Natural killer cell (primary cell): ENCODE data around the gene PRSS38. TPM values are rescaled to one million over a fixed set of nuclear protein-coding genes. Genes with fewer than 3 reads are reported as not detected.

Source experiments
- ATAC-seq, 3 donors: fragments of 150-1000 bp in 2 of 3; fragments of 200-7000 bp in 1 of 3; cut with Tn5 transposase; 1 replicate in 1 of 3; 2 replicates in 2 of 3; pipeline ENCODE4 v1.10.0; 2021; ENCODE audit warnings: mild to moderate bottlenecking in 2 of 3, moderate library complexity in 2 of 3
- DNase-seq, 2 donors: peaks; one replicate each; pipeline versions ENCODE4 v3.0.0 to v3.0.0-alpha.2; 2013 to 2021; ENCODE audit warnings: mixed read lengths in 1 of 2
- H3K27ac ChIP-seq: one replicate; pipeline ENCODE4 v1.5.1; 2013; ENCODE audit warnings: mild to moderate bottlenecking, low read length
- H3K27me3 ChIP-seq: one replicate; pipeline ENCODE4 v1.6.1; 2013; ENCODE audit warnings: low read length; ENCODE audit not compliant: control insufficient read depth, insufficient read depth
- H3K36me3 ChIP-seq: one replicate; pipeline ENCODE4 v1.6.1; 2013; ENCODE audit warnings: low read length; ENCODE audit not compliant: control insufficient read depth, insufficient read depth
- H3K4me1 ChIP-seq: one replicate; pipeline ENCODE4 v1.6.1; 2013; ENCODE audit warnings: low read length; ENCODE audit not compliant: control insufficient read depth, insufficient read depth
- H3K4me3 ChIP-seq: one replicate; pipeline ENCODE4 v1.5.1; 2013; ENCODE audit warnings: low read length
- H3K9me3 ChIP-seq: one replicate; pipeline ENCODE4 v1.6.1; 2013; ENCODE audit warnings: low read length; ENCODE audit not compliant: control insufficient read depth, insufficient read depth
- H3K27ac Mint-ChIP-seq, 2 donors: one replicate each; pipeline ENCODE4 v1.8.0; 2022; ENCODE audit warnings: mild to moderate bottlenecking in 2 of 2, mixed read lengths in 2 of 2, moderate library complexity in 1 of 2
- H3K27me3 Mint-ChIP-seq, 2 donors: one replicate each; pipeline ENCODE4 v1.8.0; 2022; ENCODE audit warnings: low read depth in 2 of 2, mixed read lengths in 2 of 2
- H3K36me3 Mint-ChIP-seq: one replicate; pipeline ENCODE4 v1.8.0; 2022; ENCODE audit warnings: mixed read lengths
- H3K4me1 Mint-ChIP-seq, 2 donors: one replicate each; pipeline ENCODE4 v1.8.0; 2022; ENCODE audit warnings: mixed read lengths in 2 of 2
- H3K4me3 Mint-ChIP-seq: one replicate; pipeline ENCODE4 v1.8.0; 2022; ENCODE audit warnings: mild to moderate bottlenecking, moderate library complexity, mixed read lengths
- H3K9me3 Mint-ChIP-seq, 2 donors: one replicate each; pipeline ENCODE4 v1.8.0; 2022; ENCODE audit warnings: mixed read lengths in 2 of 2
- WGBS: methylation state at CpG from one replicate; pipeline ENCODE4 v1.1.7; 2013; ENCODE audit warnings: missing lambda C conversion rate; ENCODE audit not compliant: insufficient coverage; 5-methylcytosine and 5-hydroxymethylcytosine counted together
- intact Hi-C: fragments of 100-400 bp; cut with micrococcal nuclease; formaldehyde crosslinking; loops from one replicate; pipeline ENCODE4 v1.14.2; 2022
- total RNA-seq, 4 donors: library from RNA; stranded (reverse); fragments of 120-200 nt in 1 of 4; gene quantifications; one replicate each; pipeline versions ENCODE4 v1.2.3 to v1.2.4, GENCODE V29; 2013 to 2022
- TF ChIP-seq, protein P1 (sequence below): fragments of 200-600 bp; IDR thresholded peaks from one replicate; pipeline ENCODE4 v1.8.0; 2022; ENCODE audit warnings: antibody characterized with exemption

Gene PRSS38
- total RNA-seq, 3 donors from 2014 or later (not counting 1 experiment from before 2014, with no cell fraction given), result not detected

DNA sequence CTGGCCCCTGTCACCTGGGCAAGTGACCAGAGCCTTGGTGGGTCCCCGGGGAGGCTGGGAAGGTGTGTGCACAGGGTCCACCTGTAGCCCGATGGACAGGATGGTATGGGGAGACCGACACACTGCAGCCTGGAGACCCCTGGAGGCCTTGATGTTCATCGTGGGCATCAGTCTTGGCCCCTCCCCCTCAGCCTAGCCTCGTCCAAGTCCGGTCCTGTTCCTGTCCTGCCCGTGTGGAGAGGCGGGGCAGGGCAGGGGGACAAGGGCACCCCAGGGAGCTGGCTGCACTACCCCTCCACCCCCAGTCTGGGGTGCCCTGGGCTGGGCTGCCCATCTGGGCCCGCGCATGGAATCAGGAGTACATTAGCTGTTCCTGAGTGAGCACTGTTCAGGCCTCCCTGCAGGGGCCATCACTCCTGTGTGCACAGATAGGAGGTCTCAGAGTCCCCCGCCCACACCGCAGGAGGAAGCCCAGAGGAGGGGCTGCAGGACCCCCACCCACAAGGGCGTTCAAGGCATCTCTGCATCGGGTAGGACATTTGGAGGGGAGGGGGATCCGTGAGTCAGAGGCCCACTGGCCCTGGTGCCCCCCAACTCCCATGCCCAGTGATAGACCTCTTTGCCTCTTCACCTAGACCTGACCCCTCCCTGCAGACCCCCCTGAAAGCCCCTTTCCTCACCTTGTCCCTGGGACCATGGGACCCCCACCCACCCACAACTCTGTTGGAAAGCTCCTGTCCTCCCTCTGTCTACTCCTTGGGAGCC lies 69.1 kb downstream of the PRSS38 start:
- Histone ChIP-seq H3K4me3 (no peak overlapping the region), H3K9me3 (no peaks in the 10 kb centered on the region), H3K36me3 (no peaks in the 10 kb centered on the region), H3K4me1 (peaks cover 33% of the 10 kb centered on the region), H3K27ac (no peak overlapping the region), H3K27me3 (peaks cover 4% of the 10 kb centered on the region)
- H3K4me1 Mint-ChIP-seq, result peaks cover 7 to 13% of the 10 kb centered on the region in 2 donors
- H3K36me3 Mint-ChIP-seq, result no peaks in the 10 kb centered on the region
- peak in 1 of 2 donors; percentile 14 for DNase-seq
- H3K9me3 Mint-ChIP-seq, result no peaks in the 10 kb centered on the region
- H3K27me3 Mint-ChIP-seq, result peaks cover 6 to 14% of the 10 kb centered on the region in 2 donors
- 93% methylated on average over 14 of the region's 15 CpGs for WGBS
- intact Hi-C loops, result no loop called here
- ATAC-seq, result no peak
- TF ChIP-seq, protein P1, sequence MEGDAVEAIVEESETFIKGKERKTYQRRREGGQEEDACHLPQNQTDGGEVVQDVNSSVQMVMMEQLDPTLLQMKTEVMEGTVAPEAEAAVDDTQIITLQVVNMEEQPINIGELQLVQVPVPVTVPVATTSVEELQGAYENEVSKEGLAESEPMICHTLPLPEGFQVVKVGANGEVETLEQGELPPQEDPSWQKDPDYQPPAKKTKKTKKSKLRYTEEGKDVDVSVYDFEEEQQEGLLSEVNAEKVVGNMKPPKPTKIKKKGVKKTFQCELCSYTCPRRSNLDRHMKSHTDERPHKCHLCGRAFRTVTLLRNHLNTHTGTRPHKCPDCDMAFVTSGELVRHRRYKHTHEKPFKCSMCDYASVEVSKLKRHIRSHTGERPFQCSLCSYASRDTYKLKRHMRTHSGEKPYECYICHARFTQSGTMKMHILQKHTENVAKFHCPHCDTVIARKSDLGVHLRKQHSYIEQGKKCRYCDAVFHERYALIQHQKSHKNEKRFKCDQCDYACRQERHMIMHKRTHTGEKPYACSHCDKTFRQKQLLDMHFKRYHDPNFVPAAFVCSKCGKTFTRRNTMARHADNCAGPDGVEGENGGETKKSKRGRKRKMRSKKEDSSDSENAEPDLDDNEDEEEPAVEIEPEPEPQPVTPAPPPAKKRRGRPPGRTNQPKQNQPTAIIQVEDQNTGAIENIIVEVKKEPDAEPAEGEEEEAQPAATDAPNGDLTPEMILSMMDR, result no peak
- peak overlapping the region; percentile 21 for H3K4me3 Mint-ChIP-seq
- H3K27ac Mint-ChIP-seq, result no peak overlapping the region

DNA sequence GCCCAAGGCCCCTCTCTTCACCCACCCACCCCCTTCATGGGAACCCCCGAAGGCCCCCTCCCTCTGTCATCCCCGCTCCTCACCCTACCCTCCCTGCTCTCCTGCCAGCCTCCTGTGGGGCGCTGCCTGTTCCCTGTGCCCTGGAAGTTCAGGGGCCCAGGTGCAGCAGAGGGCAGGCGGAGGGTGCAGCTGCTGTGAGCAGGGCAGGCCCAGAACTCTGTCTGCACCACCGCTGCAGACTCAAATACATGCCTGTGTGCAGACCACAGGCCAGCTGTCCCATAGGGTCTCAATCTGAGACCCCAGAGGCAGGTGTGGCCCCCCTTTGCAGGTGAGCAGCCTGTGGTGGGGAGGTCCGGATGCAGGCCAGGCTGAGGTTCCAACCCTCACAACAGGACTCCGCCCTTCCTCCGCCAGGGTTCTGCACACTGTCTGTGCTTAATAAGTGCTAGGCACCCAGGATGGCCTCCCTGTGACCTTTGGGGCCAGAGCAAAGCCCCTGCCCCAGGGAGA lies 69.7 kb downstream of the PRSS38 start:
- Histone ChIP-seq H3K4me1 (peaks cover 33% of the 10 kb centered on the region), H3K27me3 (peaks cover 4% of the 10 kb centered on the region), H3K36me3 (no peaks in the 10 kb centered on the region), H3K9me3 (no peaks in the 10 kb centered on the region), H3K27ac (no peak overlapping the region), H3K4me3 (no peak overlapping the region)
- Mint-ChIP-seq H3K27ac (peak overlapping the region in 1 of 2 donors; percentile 31), H3K27me3 (peaks cover 3 to 9% of the 10 kb centered on the region in 2 donors), H3K9me3 (no peaks in the 10 kb centered on the region), H3K4me1 (peaks cover 7 to 13% of the 10 kb centered on the region in 2 donors), H3K4me3 (peak overlapping the region; percentile 76), H3K36me3 (no peaks in the 10 kb centered on the region)
- TF ChIP-seq, protein P1, result no peak
- DNase-seq (peak; percentile 16 to 59), ATAC-seq (peak in 1 of 3 donors; percentile 23)
- intact Hi-C loops, result no loop called here
- 56% methylated on average over 8 of the region's 8 CpGs for WGBS

DNA sequence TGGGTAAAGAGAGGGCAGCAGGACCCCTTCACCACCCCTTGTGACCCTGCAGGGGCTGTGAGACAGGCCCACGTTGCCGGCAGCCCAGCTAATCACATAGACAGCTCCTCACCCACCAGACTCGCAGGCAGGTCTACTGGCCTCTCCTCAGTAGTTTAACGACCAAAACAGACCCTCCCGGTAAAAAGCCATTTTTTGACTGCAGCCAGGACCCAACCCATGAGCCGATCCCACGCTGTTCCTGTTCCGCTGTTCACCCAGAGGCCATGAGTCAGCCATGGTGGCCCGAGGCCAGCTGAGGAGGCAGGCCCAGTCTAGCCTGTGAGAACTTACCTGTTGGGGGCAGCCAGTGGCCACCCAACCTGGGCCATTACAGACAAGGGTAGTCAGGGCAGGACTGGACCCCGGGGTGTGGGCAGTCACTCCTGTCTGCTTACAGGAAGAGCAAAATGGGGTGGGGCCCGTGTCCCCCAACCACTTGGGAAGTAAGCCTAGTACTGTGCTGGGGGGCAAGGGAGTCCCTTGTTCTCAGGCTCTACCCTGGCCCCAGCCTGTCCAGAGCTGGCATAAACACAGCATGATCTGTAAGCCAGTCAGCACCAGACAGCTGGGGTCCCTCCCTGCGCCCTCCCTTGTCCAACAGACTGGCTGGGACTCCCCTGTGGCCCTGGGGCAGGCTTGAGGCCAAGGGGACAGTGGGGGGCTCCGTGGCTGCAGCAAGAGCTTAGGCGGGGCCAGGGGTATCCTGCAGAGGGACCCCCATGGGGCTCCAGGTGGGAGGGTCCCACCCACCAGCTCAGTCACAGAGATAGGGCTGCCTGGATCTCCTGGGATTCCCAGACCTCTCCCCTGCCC lies 70.4 kb downstream of the PRSS38 start:
- TF ChIP-seq, protein P1, result no peak
- H3K9me3 Mint-ChIP-seq, result no peaks in the 10 kb centered on the region
- Histone ChIP-seq H3K4me1 (peaks cover 33% of the 10 kb centered on the region), H3K27ac (no peak overlapping the region), H3K4me3 (no peak overlapping the region), H3K9me3 (no peaks in the 10 kb centered on the region), H3K36me3 (no peaks in the 10 kb centered on the region), H3K27me3 (peaks cover 4% of the 10 kb centered on the region)
- ATAC-seq, result no peak
- H3K36me3 Mint-ChIP-seq, result no peaks in the 10 kb centered on the region
- H3K4me1 Mint-ChIP-seq, result peaks cover 7 to 13% of the 10 kb centered on the region in 2 donors
- peaks cover 2 to 3% of the 10 kb centered on the region in 2 donors for H3K27me3 Mint-ChIP-seq
- H3K4me3 Mint-ChIP-seq, result peak overlapping the region; percentile 76
- intact Hi-C loops, result no loop called here
- DNase-seq, result peak in 1 of 2 donors; percentile 15
- WGBS, result 61% methylated on average over 14 of the region's 14 CpGs
- H3K27ac Mint-ChIP-seq, result peak overlapping the region in 1 of 2 donors; percentile 31
